SW 1271 (cell line): ENCODE measurements around the gene PACC1.
A peak's percentile ranks its signal among the peaks of the same experiment; 100 is the strongest.

Experiments
- DNase-seq, 2 experiments: peaks; one replicate each; lab custom pipeline; 2025; lab: John Stamatoyannopoulos, UW

PACC1 gene

DNA sequence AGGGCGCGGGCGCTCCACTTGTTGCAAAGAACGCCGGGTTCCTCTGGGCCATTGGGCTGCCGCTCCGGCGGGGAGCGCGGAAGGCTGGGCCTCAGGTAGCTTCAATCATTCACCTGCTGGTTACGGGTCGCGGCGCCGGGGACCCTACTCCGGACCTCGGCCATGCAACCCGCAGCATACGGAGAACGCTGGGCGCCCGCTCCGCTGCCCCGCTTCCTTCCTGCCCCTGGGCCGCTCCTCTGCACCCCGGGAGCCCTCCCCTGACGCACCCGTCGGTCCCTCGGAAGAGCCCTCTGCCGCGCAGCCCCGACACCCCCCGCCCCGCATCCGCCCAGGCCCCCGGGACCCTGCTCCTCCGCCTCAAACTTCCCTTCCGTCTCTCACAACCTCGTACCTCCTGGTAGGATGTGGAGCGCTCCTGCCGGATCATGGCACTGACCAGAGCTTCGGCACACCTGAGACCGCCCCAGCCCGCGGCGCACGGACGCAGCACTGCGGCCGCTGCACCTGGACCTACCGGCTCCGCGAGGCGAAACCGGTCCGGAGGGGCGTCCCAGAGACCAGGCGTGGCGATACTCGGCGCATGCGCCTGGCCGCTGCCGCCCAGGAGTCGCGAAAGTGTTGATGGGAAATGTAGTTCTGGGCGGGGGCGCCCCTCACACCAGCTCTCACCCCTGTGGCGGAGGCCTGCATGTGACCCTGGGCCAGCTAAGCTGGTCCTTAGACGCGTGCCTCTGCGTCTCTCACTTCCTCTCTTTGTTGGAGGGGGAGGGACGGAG is at the start of gene PACC1:
Gene PACC1 (minus strand): TSS at position 559 of the 779 bp plus-strand sequence. CDS start 129 bp downstream, at position 430.
- DNase-seq, result peak; percentile 8 to 79

DNA sequence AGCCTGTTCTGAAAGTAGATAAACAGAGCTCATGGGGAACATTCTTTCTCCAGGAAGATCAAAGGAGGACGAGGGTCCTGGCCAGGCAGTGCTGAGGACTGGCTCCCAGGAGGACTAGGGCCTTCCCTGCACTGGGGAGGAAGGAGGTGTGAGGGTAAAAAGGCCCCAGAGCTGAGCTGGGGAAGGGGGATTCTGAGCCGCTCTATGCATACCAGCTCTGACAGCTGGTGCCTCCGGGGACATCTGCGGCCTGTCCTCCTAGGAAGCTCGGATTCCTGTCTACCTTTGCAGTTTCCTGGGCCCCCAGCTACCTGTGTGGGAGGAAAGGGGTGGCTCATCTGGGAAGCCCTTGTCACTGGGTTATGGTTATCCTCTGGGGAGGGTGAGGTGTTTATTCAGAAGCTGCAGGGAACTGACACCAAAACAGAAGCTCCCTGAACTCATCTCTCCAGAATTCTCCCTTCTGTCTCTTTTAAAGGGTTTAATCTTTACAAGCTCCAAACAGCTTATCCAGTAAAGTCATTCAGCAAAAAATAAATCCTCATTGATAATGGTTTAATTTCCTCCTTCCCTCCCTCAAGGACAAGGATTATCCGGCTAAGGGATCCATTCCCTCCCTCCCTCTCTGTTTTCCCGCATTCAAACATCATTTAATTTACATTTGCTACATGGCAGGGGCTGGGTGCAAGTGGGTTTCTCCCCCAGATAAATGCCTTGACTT is 49.0 kb upstream of the PACC1 start:
- DNase-seq, result no peak

DNA sequence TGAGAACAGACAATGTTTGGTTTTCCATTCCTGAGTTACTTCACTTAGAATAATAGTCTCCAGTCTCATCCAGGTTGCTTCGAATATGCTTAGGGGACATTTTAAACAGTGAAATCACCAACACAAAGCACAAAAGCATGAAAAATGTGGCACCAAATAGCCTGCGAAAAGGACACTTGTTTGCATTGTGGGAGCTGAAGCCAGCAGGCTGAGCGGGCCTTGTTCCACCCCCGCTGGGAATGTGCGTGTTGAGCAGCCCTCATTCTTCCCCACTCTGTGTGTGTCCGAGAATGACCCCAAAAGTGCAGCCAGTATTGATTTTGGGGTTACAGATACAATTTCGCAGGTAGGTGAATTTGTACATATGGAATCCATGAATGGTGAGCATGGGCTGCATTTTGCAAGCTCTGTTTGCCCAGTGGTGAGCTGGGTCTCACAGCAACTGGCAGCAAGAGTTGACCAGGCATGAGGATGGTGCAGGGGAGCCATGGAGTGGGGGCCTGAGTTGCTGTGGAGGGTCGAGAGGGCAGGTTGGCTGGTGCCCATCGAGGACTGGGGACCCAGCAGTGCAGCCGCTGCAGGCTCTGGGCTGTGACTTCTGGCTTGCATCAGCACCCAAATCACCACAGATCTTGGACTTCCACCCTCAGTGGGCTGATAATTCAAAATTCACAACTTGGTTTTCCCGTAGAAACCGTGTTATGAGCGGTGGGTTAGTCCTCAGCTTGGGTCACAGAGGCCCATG is 47.4 kb upstream of the PACC1 start:
- DNase-seq, result no peak

DNA sequence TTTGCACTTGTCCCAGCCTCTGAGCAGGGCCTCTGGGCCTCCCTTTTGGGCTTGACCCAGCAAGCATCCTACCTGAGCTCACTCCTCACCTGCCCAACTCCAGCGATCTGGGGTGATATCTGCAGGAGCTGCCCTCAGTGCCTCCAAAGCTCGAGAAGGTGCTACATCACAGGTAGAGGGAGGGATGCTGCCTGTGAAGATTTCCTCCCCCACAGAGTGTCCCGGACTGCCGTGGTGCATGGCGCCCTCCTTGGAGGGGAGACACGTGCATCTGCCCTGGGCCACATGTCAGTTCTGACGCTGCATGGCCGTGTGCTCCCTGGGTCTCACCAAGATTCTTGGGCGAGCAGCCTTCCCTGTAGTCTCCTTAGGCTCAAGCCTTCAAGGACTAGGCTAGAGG is 45.7 kb upstream of the PACC1 start:
- DNase-seq, result no peak

DNA sequence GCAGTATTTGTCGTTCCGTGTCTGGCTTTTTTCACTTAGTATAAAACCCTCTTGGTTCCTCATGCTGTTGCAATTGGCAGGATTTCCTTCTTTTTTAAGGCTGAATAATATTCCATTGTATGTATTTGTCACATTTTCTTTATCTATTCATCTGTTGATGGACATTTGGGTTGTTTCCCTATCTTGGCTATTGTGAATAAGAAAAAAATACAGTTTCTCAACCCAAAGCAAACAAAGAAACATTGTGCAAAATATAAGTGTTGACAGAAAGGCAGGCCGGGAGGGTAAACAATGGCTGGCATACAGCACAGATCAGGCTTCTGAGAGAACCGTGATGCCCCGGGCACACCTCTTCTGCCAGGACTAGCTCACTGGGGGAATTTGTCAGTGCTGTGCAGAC is 45.0 kb upstream of the PACC1 start:
- DNase-seq, result no peak

DNA sequence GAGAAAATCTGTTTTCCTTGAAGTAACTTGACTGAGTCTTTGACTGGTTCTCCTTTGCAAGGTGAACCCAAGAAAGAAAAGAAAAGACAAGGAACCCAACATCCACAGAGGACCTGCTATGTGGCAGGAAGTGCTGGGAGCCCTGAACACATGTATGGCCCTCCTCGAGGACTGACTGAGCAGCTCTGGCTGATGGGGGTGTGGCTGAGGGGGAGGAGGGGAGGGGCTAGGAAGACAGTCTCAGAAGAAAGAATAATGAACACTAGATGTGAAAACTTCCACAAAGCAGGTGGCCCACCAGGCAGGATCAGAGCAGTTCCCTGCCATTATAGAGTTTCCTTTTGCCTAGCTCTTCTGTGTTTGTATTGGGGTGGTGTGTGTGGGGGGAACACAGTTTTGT is 44.1 kb upstream of the PACC1 start:
- no peak for DNase-seq

DNA sequence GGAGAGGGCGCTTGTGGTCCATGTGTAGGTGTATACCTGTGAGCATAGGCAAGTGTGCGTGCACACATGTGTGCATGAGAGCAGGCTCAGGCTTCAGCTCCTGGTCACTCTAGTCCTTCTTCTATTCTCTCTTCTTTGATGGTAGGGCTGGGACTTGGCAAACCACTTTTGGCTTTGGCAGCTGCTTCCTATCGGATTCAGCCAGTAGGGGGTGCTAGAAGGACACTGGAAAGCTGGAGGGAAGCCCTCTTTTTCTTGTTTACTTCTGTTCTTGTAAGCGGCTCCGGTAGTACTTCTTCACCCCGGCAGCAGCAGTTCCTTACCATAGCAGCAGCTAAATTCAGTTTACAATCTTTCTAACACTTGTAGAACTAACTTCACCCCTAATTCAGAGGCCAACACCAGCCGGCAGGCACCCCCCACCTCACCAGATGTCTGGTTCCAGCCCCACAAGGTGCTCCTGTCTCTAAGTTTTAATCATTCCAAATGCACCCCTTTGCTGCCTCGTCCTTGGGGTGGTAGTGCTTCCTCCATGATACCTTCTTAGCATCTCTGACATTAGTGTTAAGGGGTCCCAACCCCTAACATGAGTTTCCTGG is 43.2 kb upstream of the PACC1 start:
- DNase-seq, result peak in 1 of 2 experiments; percentile 37

DNA sequence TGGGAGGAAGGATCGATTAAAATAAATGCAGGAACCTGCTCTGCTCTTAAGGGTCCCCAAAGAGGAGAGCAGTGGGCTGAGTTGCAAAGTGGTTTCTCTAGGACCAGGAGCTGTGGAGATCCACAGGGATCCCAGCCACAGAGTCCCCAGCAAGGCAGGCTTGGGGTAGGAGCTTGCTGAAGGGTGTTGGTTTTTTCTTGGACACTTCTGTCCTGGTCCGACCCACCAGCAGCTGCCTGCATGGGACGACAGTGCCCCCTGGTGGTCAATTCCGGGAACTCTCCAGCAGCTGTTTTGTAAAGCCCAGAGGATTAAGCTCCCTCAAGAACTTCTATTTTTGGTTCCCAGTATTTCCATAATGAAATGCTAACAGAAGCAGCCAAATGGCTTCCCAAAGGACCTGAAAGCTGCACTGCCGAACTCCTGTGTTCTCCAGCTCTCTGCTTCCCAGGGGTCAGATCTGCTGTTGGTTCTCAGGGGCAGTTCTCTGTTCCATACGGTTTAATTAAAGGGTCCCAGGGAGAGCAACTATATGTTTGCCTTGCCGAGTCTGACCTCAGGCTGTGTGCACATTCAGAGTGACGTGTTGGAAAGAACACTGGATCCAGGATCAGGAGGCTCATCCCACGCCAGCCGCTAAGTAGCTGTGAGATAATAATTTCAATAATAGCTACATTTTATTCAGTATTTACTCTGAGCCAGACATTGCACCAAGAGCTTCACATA is 41.3 kb upstream of the PACC1 start:
- peak; percentile 9 to 39 for DNase-seq

DNA sequence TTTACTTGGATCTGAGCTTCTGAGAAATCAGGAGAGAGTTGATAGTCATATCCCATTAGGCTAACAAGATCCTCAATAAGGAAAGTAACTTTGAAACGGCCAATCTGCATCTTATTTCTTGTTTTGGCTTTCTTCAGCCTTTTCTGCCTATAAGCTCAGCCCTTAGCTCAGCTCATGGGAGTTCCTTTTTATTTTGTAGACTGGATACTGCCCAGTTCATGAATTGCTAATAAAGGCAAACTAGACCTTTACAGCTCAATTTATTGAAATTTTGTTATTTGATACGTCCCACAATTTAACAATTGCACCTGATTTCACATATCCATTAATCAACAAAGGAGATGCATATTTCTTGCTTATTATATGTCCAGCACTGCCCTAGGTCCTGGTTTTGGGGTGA is 40.7 kb upstream of the PACC1 start:
- DNase-seq, result no peak

DNA sequence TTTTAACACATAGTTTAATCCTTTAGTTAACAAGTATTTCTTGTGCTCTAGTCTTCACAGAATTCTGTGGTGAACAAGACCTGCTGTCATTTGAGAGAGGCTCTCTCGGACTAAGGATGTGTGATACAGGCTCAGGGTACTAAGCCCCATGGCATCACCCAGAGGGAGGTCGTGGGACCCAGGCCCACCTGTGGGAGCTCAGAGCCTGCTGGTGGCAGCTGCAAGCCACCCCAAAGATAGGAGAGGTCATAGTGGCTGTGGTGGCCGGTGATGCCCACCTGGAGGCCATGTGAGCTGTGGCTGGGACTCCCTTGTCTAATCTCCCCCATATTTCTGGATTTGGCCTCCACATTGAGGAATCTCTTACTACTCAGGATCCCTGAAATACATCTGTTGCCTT is 40.1 kb upstream of the PACC1 start:
- DNase-seq, result no peak

DNA sequence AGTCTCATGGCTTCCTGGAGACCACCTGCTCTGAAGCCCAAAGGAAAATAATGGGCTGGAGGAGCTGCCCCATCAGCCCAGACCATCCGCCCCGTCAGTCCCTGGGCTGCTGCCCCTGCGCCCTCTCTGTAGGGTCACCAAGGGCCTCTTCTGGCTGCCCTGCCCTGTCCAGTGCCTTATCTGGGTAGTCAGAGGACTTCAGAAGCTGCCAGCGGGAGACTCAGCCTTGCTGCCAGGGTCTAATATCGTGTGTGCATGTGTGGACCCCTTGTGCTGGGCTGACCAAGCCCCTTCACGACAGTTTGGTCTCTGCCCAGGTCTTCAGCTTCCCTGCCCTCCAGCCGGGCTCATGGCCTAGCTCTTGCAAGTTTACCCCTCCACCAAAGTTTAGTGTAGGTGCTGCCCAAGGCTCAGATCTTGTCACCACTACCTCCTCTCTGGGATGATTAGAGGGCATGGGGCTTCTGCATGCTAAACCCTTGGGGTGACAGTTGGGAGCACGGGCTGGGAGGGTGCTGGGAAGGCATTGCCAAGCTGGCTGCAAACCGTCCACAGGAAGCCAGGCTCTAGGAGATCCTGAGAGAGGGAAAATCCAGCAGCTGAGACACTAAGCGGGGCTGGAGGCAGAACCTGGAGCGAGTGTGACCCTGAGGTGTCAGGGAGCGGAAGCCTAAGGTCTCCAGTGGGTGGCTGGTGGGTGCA is 38.6 kb upstream of the PACC1 start:
- DNase-seq, result no peak

DNA sequence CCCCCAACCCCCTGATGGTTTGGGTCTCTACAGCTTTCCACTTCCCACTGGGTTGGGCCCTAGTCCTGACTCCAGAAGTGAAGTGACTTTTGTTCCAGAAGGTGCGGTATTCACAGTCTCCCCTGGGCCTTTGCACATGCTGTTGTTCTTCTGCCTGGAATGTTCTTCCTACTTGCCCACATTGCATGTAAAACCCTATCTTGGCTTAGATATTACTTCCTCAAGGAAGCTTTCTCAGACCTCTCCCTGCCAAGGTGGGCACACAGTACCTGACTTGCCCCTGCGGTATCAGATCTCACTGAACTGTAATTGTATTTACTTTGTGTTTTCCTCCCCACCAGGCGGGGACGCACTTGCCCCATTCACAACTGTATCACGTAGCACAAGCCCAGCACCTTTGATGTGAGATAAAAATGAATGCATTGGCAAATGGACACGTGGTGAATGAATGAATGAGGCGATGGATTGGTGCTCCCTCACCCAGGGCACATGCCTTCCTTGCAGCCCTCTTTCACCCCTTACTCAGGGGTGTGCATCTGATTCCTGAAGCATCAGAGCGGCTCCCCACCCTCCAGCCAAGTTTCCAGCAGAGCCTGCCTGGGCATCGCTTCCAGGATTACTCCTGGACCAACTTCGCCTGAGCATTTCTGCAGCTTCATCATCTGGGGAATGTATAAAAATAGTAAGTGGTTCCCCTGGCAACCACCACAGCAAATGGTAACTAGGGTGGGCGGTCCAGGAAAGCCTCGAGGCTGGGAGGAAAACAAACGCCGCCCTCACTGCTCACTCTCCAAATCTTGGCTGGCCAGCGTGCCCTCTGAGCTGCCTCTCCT is 37.9 kb upstream of the PACC1 start:
- DNase-seq, result no peak

DNA sequence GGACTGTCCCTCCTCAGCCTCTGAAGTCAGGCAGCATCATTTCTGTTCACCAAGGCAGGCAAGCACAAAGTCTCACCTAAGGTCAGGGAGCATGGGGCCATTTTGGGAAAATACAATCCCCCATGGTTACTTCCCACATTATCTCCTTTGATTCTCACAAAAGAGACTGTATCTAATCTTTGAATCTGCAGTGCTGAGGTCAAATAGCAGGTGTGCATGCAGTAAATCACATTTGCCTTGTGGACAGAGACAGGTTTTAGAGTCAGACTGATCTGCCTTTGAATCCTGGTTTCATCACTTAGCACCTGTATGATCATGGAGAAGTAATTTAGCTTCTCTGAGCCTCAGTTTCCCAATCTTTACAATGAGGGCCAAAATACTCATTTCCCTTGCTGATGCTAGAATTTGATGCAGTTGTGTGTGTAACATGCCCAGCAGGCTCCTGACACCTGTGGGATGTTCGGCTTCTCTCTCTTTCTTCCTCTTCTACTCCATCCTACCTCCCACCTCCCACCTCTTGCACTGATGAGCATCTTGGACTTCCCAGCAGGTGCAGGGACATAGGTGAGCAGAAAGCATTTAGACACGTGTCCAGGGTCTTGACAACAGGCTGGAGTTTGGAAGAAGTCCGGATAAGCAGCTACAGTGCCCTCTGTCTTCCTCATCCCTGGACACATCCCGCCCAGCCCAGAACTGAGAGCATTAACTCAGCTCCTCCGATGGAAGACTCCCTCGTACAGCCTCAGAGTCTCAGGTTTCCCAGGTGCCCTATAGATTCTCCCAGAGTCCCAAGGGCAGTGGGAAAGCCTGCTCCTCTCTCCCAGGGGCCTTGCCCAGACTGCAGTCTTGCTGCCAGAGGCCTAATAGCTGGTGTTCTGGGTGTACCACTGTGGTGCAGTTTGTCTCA is 37.0 kb upstream of the PACC1 start:
- no peak for DNase-seq

DNA sequence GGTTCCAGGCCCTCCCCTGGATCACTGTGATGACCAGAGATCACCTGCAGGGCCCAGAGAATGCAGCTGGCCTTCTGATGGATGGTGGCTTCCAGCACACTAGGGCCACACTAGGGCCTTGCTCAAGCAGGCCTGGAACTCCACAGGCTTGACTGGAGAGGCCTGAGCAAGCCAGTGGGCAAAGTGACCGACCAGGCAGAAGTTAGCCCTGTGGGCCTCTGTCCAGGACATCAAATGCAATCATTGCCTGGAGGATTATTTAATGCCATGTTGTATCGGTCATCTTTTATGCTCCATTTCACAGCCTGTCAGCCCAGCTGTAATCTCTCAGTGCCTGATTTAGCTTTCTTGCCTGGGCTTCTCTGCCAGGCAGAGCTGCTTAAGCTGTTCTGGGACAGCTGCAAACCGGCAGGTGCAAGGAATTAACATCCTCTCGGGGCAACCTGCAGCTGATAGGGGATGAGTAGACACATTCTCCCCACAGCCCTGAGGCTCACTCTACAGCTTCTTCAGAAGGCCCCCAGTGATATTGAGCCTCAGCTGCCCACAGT is 35.7 kb upstream of the PACC1 start:
- DNase-seq, result no peak

DNA sequence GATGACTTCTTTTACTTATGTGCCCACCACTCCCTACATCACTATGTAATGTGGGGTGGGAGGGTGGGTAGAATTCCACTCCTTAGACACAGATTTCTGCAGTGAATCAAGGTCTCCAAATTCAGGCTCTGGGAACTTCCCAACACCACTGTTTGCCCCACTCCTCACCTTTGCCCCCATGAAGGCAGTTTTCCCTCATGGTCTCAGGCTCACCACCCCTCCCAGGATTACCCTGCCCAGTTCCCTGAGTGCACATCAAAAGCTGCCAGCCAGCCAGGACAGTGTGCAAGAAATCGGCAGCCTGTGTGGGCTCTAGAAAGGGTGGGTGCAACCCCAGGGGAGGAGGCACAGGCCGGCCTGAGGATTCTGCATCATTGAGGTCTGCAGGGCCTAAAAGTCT is 32.8 kb upstream of the PACC1 start:
- DNase-seq, result no peak

DNA sequence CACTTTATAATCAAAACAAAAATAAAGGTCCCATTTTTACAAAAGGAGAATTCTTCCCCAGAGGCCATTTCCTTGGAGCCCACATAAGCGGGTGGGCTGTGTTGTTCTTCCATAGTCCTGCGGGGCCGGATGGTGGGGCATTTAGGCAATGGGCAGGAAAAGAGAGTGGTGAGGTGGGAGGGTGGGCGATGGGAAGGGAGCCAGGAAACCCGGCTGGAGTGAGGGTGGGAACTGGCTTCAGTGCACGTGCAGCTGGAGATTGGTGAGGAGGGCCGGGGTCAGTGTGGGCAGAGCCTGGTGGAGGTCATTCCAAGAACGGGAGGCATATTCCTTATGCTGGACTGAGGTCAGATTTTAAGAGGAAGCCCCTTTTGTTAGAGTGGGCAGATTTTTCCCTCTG is 31.6 kb upstream of the PACC1 start:
- DNase-seq, result no peak

DNA sequence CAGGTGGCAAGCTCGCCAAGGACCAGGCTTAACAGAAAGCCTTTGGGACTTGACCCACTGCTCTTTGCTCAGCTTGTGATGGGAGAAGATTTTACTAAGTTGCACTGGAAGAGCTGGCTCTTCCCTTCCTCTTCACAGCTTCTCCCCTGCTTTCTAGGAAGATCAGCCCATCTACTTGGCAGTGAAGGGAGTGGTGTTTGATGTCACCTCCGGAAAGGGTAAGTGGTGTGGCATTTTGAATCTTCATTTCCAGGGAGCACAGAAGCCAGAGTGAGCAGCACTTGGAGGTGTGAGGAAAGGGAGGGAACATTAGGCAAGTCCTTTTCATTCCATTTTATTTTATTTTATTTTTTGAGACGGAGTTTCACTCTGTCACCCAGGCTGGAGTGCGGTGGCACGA is 27.7 kb upstream of the PACC1 start:
- no peak for DNase-seq

DNA sequence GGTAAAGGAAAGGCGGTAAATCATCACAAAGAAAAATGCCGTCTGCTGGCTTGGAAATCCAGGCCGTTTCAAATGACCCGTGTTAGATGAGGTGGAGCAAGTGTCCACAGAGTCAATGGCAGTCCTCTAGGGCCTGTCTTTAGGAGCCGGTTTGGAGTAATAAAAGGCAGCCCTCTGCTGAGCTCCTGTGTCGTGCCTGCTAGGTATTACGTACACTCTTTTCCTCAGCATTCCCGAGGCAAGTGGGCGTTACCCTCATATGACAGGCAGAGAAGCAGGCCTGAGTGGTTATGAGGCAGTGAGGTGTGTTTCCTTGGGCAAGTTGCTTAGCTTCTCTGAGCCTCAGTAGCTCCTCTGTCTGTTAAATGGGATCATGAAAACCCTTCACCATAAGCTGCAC is 25.7 kb upstream of the PACC1 start:
- DNase-seq, result no peak

DNA sequence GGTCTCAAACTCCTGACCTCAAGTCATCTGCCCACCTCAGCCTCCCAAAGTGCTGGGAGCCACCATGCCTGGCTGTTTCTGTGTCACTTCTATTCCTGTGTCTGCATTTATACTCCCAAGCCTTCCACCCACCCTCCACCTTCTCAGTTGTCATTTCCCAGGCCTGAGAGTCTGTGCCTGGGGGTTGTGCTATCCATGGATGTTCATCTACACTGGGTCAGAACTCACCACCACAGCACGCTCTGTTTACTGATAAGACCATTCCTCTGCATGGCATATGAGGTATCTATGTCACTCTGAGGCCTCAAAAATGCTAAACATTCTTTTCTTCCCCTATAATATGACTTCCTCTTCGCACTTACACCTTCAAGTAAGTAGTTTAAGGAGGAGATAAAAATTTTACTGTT is 24.1 kb upstream of the PACC1 start:
- no peak for DNase-seq
